Mucosa of descending colon (tissue), 3 donors: ENCODE results near the gene MYOM3. TPM values are rescaled to one million over a fixed set of nuclear protein-coding genes. Genes with fewer than 3 reads are reported as not detected.

ENCODE experiments used
- ATAC-seq: fragments of 200-7000 bp; cut with Tn5 transposase; one replicate; pipeline ENCODE4 v1.9.1; 2020; ENCODE audit warnings: mild to moderate bottlenecking, moderate library complexity
- DNase-seq, 3 donors: peaks; one replicate each; pipeline ENCODE4 v3.0.0-alpha.2; 2020
- H3K36me3 ChIP-seq: fragments of 200-600 bp; one replicate; pipeline ENCODE4 v1.8.0; 2021; ENCODE audit warnings: low read depth, mild to moderate bottlenecking
- H3K4me1 ChIP-seq: fragments of 200-600 bp; one replicate; pipeline ENCODE4 v1.8.0; 2021; ENCODE audit warnings: low read depth, mild to moderate bottlenecking
- H3K4me3 ChIP-seq: fragments of 200-600 bp; one replicate; pipeline ENCODE4 v1.8.0; 2021; ENCODE audit warnings: mild to moderate bottlenecking
- H3K9me3 ChIP-seq: fragments of 200-600 bp; one replicate; pipeline ENCODE4 v1.8.0; 2021; ENCODE audit warnings: mild to moderate bottlenecking
- intact Hi-C, 2 donors: fragments of 100-400 bp; cut with DNase I in 1 of 2; cut with micrococcal nuclease in 1 of 2; formaldehyde crosslinking; loops; one replicate each; pipeline versions ENCODE4 v1.11.0 to v1.11.1; 2022; cut with DNase I, micrococcal nuclease
- total RNA-seq, 3 donors: library from RNA; stranded (reverse); fragmentation: NEBNext Ultra II Directional in 2 of 3; extraction: Animal tissue kit (Norgen Biotek cat#: 25700) in 2 of 3; gene quantifications; one replicate each; pipeline versions ENCODE4 v1.2.1 to v1.2.4, GENCODE V29; 2021 to 2023
- TF ChIP-seq, protein P1 (sequence below): fragments of 200-600 bp; IDR thresholded peaks from one replicate; pipeline ENCODE4 v1.8.0; 2022; ENCODE audit warnings: antibody characterized with exemption, mild to moderate bottlenecking
- donor health status: DM: no; HTN: no; CAD: no; lungs with moderate emphysema.
- donor health status: DM: no; HTN: no; CAD: no.
- donor health status: DM: no; HTN: yes; CAD: no.

Gene MYOM3
- total RNA-seq, 3 donors from 2014 or later, result 2.6 to 3.4 (median 2.7) TPM

DNA sequence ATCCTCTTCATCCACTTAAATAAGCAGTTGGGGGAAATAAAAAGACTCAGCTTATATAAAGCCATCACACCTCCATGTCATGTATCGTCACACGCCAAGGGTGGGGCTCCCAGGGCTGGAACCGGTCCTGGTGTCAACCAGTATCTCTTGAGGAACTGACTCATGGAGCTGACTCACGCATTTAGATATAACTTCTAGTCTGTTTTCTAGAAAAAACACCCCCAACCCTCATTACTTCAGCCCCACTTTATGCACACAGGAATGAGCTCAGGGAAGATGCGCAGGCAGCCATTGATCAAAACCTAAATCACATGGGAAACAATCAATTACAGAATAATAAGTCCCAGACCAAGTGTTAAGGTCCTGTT, 37.9 kb upstream of the MYOM3 start:
- Histone ChIP-seq H3K4me3 (no peak overlapping the region), H3K9me3 (no peaks in the 10 kb centered on the region), H3K4me1 (no peaks in the 10 kb centered on the region), H3K36me3 (no peaks in the 10 kb centered on the region)
- DNase-seq (peak; percentile 70 to 75 (median 75)), ATAC-seq (peak; percentile 79)
- intact Hi-C loops, result no loop called here
- TF ChIP-seq, protein P1, sequence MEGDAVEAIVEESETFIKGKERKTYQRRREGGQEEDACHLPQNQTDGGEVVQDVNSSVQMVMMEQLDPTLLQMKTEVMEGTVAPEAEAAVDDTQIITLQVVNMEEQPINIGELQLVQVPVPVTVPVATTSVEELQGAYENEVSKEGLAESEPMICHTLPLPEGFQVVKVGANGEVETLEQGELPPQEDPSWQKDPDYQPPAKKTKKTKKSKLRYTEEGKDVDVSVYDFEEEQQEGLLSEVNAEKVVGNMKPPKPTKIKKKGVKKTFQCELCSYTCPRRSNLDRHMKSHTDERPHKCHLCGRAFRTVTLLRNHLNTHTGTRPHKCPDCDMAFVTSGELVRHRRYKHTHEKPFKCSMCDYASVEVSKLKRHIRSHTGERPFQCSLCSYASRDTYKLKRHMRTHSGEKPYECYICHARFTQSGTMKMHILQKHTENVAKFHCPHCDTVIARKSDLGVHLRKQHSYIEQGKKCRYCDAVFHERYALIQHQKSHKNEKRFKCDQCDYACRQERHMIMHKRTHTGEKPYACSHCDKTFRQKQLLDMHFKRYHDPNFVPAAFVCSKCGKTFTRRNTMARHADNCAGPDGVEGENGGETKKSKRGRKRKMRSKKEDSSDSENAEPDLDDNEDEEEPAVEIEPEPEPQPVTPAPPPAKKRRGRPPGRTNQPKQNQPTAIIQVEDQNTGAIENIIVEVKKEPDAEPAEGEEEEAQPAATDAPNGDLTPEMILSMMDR, result no peak

DNA sequence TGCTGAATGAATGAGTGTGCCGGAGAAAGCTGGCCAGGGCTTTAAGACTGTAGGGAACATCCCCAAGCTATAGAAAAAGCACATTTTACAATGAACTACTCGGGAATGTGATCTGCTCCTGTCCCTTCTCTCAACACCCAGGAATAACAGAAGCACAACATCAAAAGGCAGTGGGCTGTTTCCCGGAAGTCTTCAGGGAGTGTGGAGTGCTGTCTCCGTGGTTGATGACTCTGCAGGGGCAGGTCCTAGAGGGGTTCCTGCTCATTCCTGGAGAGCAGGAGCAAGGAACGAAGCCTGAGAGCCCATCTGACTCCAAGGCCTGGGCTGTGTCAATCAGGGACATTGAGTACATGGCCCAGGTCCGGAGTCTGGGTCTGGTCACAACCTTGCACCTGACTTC, 35.9 kb upstream of the MYOM3 start:
- Histone ChIP-seq H3K4me1 (peaks cover 9% of the 10 kb centered on the region), H3K4me3 (no peak overlapping the region), H3K9me3 (no peaks in the 10 kb centered on the region), H3K36me3 (no peaks in the 10 kb centered on the region)
- intact Hi-C loops, result no loop called here
- no peak for DNase-seq
- ATAC-seq, result no peak
- TF ChIP-seq, protein P1, result no peak

- intact Hi-C loops, result no loop called here
- no peak for DNase-seq
- no peaks in the 10 kb centered on the region for H3K36me3 ChIP-seq
- H3K4me1 ChIP-seq, result peaks cover 11% of the 10 kb centered on the region
- H3K4me3 ChIP-seq, result no peak overlapping the region
- TF ChIP-seq, protein P1, result no peak
- H3K9me3 ChIP-seq, result no peaks in the 10 kb centered on the region
- no peak for ATAC-seq
These were observed 35.3 kb upstream of the MYOM3 start for GRCh38 chr1:24147194-24147593.

DNA sequence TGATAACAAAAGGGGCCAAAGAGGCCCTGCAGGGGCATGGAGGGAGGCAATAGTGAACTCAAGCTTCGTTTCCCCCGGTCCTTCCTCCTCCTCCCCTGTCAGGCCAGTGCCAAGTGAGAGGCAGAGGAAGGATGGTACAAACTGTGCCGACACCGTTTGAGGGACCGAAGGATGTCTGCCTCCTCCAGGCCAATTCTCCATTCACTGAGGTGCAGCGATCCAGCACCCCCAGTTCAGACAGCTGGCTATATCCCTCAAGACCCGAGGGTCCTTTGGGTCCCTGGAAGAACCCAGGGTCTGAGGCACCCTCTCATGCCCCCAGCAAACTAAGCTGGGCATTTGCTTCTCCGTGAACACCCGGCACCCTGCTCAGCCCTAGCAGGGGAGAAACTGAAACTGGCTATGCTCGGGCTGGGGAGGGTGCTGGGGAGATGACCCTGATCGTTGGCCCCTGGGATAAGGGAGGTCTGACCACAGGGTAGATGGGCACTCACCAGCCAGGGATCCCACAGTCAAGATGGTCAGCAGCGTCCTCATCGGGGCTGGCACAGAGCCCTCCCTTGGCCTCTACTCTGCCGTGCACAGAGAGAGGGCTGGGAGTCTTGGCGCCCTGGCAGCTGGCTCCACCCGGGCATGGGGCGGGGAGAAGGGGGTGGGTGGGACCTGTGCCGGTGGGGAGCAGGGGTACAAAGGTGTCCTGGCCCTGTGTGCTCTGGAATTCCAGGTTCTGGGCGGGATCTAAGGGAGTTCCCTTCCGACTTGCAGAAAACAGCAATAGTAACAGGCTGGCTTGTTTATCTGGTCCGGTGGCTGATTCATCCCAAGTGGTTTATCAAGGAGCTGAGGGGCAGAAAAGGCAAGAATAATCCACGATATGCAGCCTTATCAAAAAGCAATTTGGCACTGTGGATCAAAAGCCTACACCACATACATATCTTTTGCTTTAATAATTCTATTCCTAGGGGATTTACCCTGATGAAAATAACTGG, 30.9 kb upstream of the MYOM3 start, which contains the start of gene IL22RA1:
IL22RA1 (minus strand) TSS at position 595 of the 989 bp plus-strand sequence; CDS start at position 537, 58 bp downstream.
- Histone ChIP-seq H3K36me3 (no peaks in the 10 kb centered on the region), H3K4me1 (peaks cover 11% of the 10 kb centered on the region), H3K4me3 (peak within 1 kb of the TSS; percentile 11), H3K9me3 (no peaks in the 10 kb centered on the region)
- intact Hi-C loops, result no loop called here
- TF ChIP-seq, protein P1, result no peak
- DNase-seq, result peak; percentile 85 to 87 (median 86)
- ATAC-seq, result peak; percentile 94

DNA sequence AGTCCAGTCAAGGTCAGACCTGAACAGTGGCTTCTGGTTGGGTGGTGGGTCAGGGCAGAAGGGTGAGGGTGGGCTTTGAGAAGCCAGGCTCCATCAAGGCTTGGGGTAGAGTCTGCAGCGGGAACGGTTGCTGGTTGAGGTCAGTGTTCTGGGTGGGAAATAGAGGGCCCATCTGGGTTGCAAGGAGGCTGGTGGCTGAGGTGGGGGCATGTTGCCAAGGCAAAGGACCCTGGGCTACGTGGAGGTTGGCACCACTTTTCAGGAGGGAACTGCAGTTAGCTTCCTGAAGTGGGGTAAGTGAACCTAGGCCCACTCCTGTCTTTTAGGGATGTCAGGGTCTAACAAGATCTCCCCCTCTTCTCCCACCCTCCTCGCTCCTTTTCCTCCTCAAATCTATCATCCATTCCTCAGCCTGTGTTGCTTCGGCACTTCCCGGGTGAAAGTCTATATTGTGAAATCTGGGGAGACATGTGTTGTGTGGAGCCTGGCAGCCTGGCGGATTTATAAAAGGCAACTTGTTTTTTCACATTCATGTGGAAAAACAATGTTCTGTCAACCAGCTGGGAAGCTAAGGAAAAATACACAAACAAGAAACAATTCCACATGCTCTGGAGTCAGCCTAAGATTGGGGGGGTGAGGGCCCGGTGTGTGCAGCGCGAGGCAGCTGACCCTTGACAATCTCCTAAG, 29.5 kb upstream of the MYOM3 start:
- H3K4me3 ChIP-seq, result no peak overlapping the region
- intact Hi-C loops, result no loop called here
- TF ChIP-seq, protein P1, result no peak
- no peak for ATAC-seq
- H3K4me1 ChIP-seq, result peaks cover 11% of the 10 kb centered on the region
- H3K36me3 ChIP-seq, result no peaks in the 10 kb centered on the region
- no peaks in the 10 kb centered on the region for H3K9me3 ChIP-seq
- DNase-seq, result no peak
